Activated CD8-positive, alpha-beta T cell treated with anti-CD3 and anti-CD28 coated beads, Interleukin-2, amount 10 ng/mL, durations not matched to agents 7 days and 5 days (primary cell): ENCODE measurements around the gene NPC1L1. TPM values are rescaled to one million over a fixed set of nuclear protein-coding genes. Genes with fewer than 3 reads are reported as not detected.

Experiments
- ATAC-seq: fragments of 150-1000 bp; cut with Tn5 transposase; one replicate; pipeline ENCODE4 v1.10.0; 2021; ENCODE audit warnings: moderate library complexity
- CTCF ChIA-PET: fragments of 350-600 bp; sonication (Branson Sonifier 250); formaldehyde crosslinking; loops from one replicate; lab custom pipeline; 2021; ENCODE audit warnings: antibody characterized with exemption; lab: Charles Lee
- POLR2A ChIA-PET: fragments of 350-600 bp; sonication (Branson Sonifier 250); formaldehyde crosslinking; loops from one replicate; lab custom pipeline; 2021; ENCODE audit warnings: antibody characterized with exemption; lab: Charles Lee
- DNase-seq: peaks from one replicate; pipeline ENCODE4 v3.0.0-alpha.2; 2020
- H3K27ac Mint-ChIP-seq: one replicate; pipeline ENCODE4 v1.8.0; 2021; ENCODE audit warnings: mild to moderate bottlenecking, mixed read lengths
- H3K27me3 Mint-ChIP-seq: one replicate; pipeline ENCODE4 v1.8.0; 2021; ENCODE audit warnings: low read depth, mixed read lengths
- H3K36me3 Mint-ChIP-seq: one replicate; pipeline ENCODE4 v1.8.0; 2021; ENCODE audit warnings: low read depth, mixed read lengths
- H3K4me1 Mint-ChIP-seq: one replicate; pipeline ENCODE4 v1.8.0; 2021; ENCODE audit warnings: low read depth, mixed read lengths
- H3K4me3 Mint-ChIP-seq: one replicate; pipeline ENCODE4 v1.8.0; 2021; ENCODE audit warnings: mild to moderate bottlenecking, mixed read lengths
- H3K9me3 Mint-ChIP-seq: one replicate; pipeline ENCODE4 v1.8.0; 2022; ENCODE audit warnings: mixed read lengths; ENCODE audit not compliant: insufficient read depth
- total RNA-seq, 2 experiments: library from RNA; stranded (reverse); gene quantifications; one replicate each; pipeline ENCODE4 v1.2.3, GENCODE V29; 2021

Gene NPC1L1
- total RNA-seq, 2 experiments from 2014 or later, result not detected

DNA sequence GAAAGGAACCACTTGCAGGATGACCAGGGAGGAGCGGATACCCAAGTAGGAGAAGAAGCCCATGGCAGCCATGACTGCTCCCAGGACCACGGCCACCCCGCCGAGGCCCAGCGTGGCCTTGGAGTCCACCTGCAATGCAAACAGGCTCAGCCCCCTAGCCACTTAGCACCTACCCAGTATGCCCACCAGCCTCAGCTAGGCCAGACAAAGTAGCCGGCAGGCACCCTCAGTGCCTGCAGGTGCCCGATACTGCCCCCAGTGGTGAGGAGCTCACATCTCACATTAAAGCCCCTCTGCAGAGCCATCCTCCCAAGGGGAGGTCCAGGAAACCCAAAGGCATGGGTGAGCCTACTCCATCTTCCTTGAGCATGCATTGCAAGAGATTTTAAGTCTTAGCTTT, 6.6 kb downstream of the NPC1L1 start:
- Mint-ChIP-seq H3K36me3 (no peaks in the 10 kb centered on the region), H3K4me3 (no peak overlapping the region), H3K27ac (no peak overlapping the region), H3K4me1 (no peaks in the 10 kb centered on the region), H3K27me3 (no peaks in the 10 kb centered on the region), H3K9me3 (no peaks in the 10 kb centered on the region)
- CTCF ChIA-PET, result interaction anchor here (0.5 to 2.5 kb wide), 29 partner anchors 9 to 602 kb away, joined by 3 to 9 read pairs (median 3); no protein-coding TSS in a partner anchor
- POLR2A ChIA-PET, result no interaction called here
- DNase-seq (peak; percentile 64), ATAC-seq (peak; percentile 65)

DNA sequence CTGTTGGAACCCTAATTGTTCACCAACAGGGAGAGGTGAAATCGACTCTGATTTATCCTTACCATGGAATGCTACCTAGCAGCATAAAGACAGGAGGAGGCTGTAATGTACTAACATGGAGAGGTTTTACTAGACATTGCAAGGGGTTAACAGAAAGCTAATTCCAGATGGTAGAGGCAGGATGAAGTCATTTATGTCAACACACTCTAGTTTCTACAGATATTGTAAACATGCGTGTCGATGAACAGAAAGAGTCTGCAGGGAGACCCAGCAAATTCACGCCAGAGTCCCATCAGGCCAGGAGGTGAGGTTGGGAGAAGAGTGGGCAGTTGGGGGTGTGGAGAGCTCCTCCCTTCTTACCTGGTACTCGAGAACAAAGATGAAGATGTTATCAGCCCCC, 7.0 kb downstream of the NPC1L1 start:
- Mint-ChIP-seq H3K9me3 (no peaks in the 10 kb centered on the region), H3K27ac (no peak overlapping the region), H3K36me3 (no peaks in the 10 kb centered on the region), H3K4me3 (no peak overlapping the region), H3K4me1 (no peaks in the 10 kb centered on the region), H3K27me3 (no peaks in the 10 kb centered on the region)
- CTCF ChIA-PET, result interaction anchor here (0.6 to 2.5 kb wide), 22 partner anchors 9 to 329 kb away, joined by 3 to 9 read pairs (median 4); no protein-coding TSS in a partner anchor
- POLR2A ChIA-PET, result interaction anchor here (0.5 kb wide), 1 partner anchor 15 kb away, joined by 5 read pairs; no protein-coding TSS in a partner anchor
- DNase-seq, result no peak
- no peak for ATAC-seq

GRCh38 chr7:44533301-44534055, 7.7 kb downstream of the NPC1L1 start:
- Mint-ChIP-seq H3K27ac (no peak overlapping the region), H3K27me3 (no peaks in the 10 kb centered on the region), H3K36me3 (no peaks in the 10 kb centered on the region), H3K4me1 (no peaks in the 10 kb centered on the region), H3K9me3 (no peaks in the 10 kb centered on the region), H3K4me3 (no peak overlapping the region)
- ChIA-PET CTCF (interaction anchor here (1.1 to 2.5 kb wide), 6 partner anchors 9 to 275 kb away, joined by 3 to 8 read pairs (median 4); no protein-coding TSS in a partner anchor), POLR2A (interaction anchor here (0.5 kb wide), 1 partner anchor 14 kb away, joined by 5 read pairs; no protein-coding TSS in a partner anchor)
- no peak for DNase-seq
- ATAC-seq, result no peak

- no peak for DNase-seq
- ChIA-PET POLR2A (no interaction called here), CTCF (no interaction called here)
- ATAC-seq, result no peak
- no peak overlapping the region for H3K27ac Mint-ChIP-seq
- no peaks in the 10 kb centered on the region for H3K9me3 Mint-ChIP-seq
- no peaks in the 10 kb centered on the region for H3K4me1 Mint-ChIP-seq
- H3K27me3 Mint-ChIP-seq, result no peaks in the 10 kb centered on the region
- H3K4me3 Mint-ChIP-seq, result no peak overlapping the region
- no peaks in the 10 kb centered on the region for H3K36me3 Mint-ChIP-seq
Measured at GRCh38 chr7:44531421-44532380, 9.4 kb downstream of the NPC1L1 start.

DNA sequence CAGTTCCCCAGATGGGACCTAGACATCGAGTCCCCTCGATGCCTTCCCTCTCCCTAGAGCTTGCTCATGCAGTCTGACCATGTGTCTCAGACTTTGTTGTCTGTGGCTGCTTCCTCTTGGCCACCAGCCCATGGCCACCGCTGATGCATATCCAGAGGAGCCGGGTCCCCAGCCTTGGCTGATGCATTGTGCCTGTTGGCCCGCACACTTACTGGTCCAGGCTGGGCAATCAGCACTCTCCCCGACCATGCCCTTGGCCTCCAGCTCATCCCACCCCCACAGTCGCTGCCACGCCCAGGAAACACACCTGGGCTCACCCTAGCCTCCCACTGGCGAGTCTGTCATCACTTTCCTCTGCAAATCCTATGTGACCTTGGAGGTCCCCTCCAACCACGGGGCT, 10.1 kb downstream of the NPC1L1 start:
- ChIA-PET POLR2A (no interaction called here), CTCF (no interaction called here)
- peak overlapping the region; percentile 22 for H3K27ac Mint-ChIP-seq
- no peaks in the 10 kb centered on the region for H3K27me3 Mint-ChIP-seq
- no peak overlapping the region for H3K4me3 Mint-ChIP-seq
- H3K9me3 Mint-ChIP-seq, result peaks cover under 1% of the 10 kb centered on the region
- DNase-seq (no peak), ATAC-seq (no peak)
- no peaks in the 10 kb centered on the region for H3K4me1 Mint-ChIP-seq
- no peaks in the 10 kb centered on the region for H3K36me3 Mint-ChIP-seq

DNA sequence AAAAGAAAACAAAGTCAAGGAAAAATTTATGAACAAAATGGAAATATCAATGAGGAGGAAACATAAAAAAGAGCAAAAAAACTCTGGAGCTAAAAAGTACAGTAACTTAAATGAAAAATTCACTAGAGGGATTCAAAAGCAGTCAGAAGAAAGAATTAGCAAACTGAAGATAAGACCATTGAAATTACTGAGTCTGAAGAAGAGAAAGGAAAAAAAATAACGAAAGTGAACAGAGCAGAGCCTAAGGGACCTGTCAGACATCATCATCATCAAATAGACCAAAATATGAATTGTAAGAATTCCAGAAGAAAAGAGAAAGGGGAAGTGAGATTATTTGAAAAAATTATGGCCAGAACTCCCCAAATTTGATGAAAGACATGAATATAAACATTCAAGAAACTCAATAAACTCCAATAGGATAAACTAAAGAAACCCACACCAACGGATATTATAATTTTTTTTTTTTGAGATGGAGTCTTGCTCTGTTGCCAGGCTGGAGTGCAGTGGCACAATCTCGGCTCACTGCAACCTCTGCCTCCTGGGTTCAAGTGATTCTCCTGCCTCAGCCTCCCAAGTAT, 16.2 kb downstream of the NPC1L1 start:
- DNase-seq, result no peak
- no peak for ATAC-seq
- H3K36me3 Mint-ChIP-seq, result peaks cover 3% of the 10 kb centered on the region
- no peak overlapping the region for H3K27ac Mint-ChIP-seq
- H3K4me3 Mint-ChIP-seq, result no peak overlapping the region
- ChIA-PET CTCF (interaction anchor here (1.4 kb wide), 1 partner anchor 10 kb away, joined by 5 read pairs; no protein-coding TSS in a partner anchor), POLR2A (interaction anchor here (0.7 kb wide), 1 partner anchor 274 kb away, joined by 3 read pairs; no protein-coding TSS in a partner anchor)
- peaks cover 12% of the 10 kb centered on the region for H3K27me3 Mint-ChIP-seq
- no peaks in the 10 kb centered on the region for H3K4me1 Mint-ChIP-seq
- H3K9me3 Mint-ChIP-seq, result peaks cover 9% of the 10 kb centered on the region

DNA sequence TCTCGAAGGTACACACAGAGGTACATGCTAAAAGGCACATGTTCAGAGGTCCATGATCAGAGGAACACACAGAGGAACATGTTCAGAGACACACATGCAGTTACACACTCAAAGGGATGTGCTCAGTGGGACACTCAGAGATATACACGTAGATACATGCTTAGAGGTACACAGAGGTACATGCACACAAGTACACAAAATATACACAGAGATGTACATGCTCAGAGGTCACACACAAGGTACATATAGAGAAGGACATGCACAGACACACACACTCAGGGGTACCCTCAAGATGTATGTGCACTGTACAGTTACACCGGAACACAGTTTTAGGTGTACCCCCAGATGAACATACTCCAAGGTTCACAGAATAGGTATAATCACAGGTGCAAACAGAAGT, 18.8 kb downstream of the NPC1L1 start:
- CTCF ChIA-PET, result no interaction called here
- POLR2A ChIA-PET, result no interaction called here
- Mint-ChIP-seq H3K27me3 (peaks cover 12% of the 10 kb centered on the region), H3K4me3 (no peak overlapping the region), H3K36me3 (peaks cover 3% of the 10 kb centered on the region), H3K27ac (no peak overlapping the region), H3K4me1 (no peaks in the 10 kb centered on the region), H3K9me3 (peaks cover 9% of the 10 kb centered on the region)
- ATAC-seq (no peak), DNase-seq (no peak)

- Mint-ChIP-seq H3K36me3 (peaks cover 3% of the 10 kb centered on the region), H3K27ac (no peak overlapping the region), H3K9me3 (peaks cover 9% of the 10 kb centered on the region), H3K4me1 (no peaks in the 10 kb centered on the region), H3K27me3 (peaks cover 12% of the 10 kb centered on the region), H3K4me3 (no peak overlapping the region)
- ATAC-seq (no peak), DNase-seq (no peak)
- ChIA-PET POLR2A (no interaction called here), CTCF (no interaction called here)
Measured at GRCh38 chr7:44521347-44522095, 19.6 kb downstream of the NPC1L1 start.

- ATAC-seq, result no peak
- ChIA-PET CTCF (interaction anchor here (0.7 to 2.1 kb wide), 2 partner anchors 14 to 45 kb away, joined by 3 to 9 read pairs; no protein-coding TSS in a partner anchor), POLR2A (no interaction called here)
- Mint-ChIP-seq H3K9me3 (peaks cover 5% of the 10 kb centered on the region), H3K27ac (no peak overlapping the region), H3K4me3 (no peak overlapping the region), H3K4me1 (no peaks in the 10 kb centered on the region), H3K27me3 (peaks cover 12% of the 10 kb centered on the region), H3K36me3 (peaks cover 3% of the 10 kb centered on the region)
- DNase-seq, result no peak
Measured at GRCh38 chr7:44520574-44520973, 20.6 kb downstream of the NPC1L1 start.

GRCh38 chr7:44519546-44519945, 21.6 kb downstream of the NPC1L1 start:
- Mint-ChIP-seq H3K4me3 (no peak overlapping the region), H3K9me3 (peaks cover under 1% of the 10 kb centered on the region), H3K27me3 (peaks cover 8% of the 10 kb centered on the region), H3K36me3 (no peaks in the 10 kb centered on the region), H3K4me1 (no peaks in the 10 kb centered on the region), H3K27ac (no peak overlapping the region)
- DNase-seq, result no peak
- ChIA-PET CTCF (interaction anchor here (0.7 to 2.1 kb wide), 2 partner anchors 15 to 46 kb away, joined by 3 to 9 read pairs; no protein-coding TSS in a partner anchor), POLR2A (interaction anchor here (0.8 kb wide), 1 partner anchor 14 kb away, joined by 5 read pairs; no protein-coding TSS in a partner anchor)
- ATAC-seq, result no peak
